Bronchial epithelial cell (primary cell): ENCODE results near the gene PAX5. TPM values are rescaled to one million over a fixed set of nuclear protein-coding genes. Genes with fewer than 3 reads are reported as not detected.

ENCODE experiments used
- DNase-seq: peaks from one replicate; pipeline ENCODE4 v3.0.0-alpha.2; 2010; ENCODE audit warnings: low read depth
- FAIRE-seq: peaks from 2 replicates; lab custom pipeline; 2011; peaks lifted over from hg19 to GRCh38; lab: Jason Lieb, UNC
- H3K27me3 ChIP-seq: 2 replicates; pipeline ENCODE4 v1.5.1; 2011; ENCODE audit warnings: low read length; ENCODE audit not compliant: control insufficient read depth, insufficient read depth
- H3K36me3 ChIP-seq: 2 replicates; pipeline ENCODE4 v1.5.1; 2011; ENCODE audit warnings: low read length; ENCODE audit not compliant: control insufficient read depth, insufficient read depth
- H3K4me3 ChIP-seq: 2 replicates; pipeline ENCODE4 v1.5.1; 2011; ENCODE audit warnings: mild to moderate bottlenecking, low read depth, low read length, control low read depth
- total RNA-seq: library from RNA; depleted of rRNA; stranded (reverse); fragments of >200 nt; gene quantifications from 2 replicates; pipeline ENCODE4 v1.2.1, GENCODE V29; 2014
- TF ChIP-seq, protein P1 (sequence below): IDR thresholded peaks from 2 replicates; pipeline ENCODE4 v1.5.1; 2011; ENCODE audit warnings: mild to moderate bottlenecking, moderate library complexity, low read length, control low read depth, inconsistent platforms; ENCODE audit not compliant: insufficient read depth, severe bottlenecking

The PAX5 gene
- total RNA-seq, 1 donor from 2014 or later = not detected

DNA sequence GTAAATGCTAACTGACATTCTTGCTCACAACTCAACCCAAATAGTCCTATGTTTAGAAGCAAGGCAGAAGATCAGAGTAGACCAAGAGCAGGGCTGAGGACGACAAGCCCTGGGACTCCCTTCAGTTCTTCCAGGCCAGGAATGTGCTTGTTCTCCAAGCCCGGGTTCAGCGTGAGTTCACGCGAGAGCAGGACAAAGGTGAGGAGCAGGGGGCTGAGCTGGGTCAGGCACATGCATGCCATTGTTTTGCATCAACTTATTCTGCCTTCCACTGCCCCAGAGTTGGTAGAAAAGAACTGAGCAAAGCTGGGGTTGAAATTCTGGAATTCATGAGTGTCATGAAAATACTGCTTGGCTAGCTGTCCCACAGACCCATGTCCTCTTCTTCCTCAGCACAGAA lies 206.5 kb downstream of the PAX5 start:
- no peak for FAIRE-seq
- H3K4me3 ChIP-seq = no peak overlapping the region
- H3K36me3 ChIP-seq = no peaks in the 10 kb centered on the region
- TF ChIP-seq, protein P1, sequence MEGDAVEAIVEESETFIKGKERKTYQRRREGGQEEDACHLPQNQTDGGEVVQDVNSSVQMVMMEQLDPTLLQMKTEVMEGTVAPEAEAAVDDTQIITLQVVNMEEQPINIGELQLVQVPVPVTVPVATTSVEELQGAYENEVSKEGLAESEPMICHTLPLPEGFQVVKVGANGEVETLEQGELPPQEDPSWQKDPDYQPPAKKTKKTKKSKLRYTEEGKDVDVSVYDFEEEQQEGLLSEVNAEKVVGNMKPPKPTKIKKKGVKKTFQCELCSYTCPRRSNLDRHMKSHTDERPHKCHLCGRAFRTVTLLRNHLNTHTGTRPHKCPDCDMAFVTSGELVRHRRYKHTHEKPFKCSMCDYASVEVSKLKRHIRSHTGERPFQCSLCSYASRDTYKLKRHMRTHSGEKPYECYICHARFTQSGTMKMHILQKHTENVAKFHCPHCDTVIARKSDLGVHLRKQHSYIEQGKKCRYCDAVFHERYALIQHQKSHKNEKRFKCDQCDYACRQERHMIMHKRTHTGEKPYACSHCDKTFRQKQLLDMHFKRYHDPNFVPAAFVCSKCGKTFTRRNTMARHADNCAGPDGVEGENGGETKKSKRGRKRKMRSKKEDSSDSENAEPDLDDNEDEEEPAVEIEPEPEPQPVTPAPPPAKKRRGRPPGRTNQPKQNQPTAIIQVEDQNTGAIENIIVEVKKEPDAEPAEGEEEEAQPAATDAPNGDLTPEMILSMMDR = no peak
- H3K27me3 ChIP-seq = peaks cover 4% of the 10 kb centered on the region
- no peak for DNase-seq

DNA sequence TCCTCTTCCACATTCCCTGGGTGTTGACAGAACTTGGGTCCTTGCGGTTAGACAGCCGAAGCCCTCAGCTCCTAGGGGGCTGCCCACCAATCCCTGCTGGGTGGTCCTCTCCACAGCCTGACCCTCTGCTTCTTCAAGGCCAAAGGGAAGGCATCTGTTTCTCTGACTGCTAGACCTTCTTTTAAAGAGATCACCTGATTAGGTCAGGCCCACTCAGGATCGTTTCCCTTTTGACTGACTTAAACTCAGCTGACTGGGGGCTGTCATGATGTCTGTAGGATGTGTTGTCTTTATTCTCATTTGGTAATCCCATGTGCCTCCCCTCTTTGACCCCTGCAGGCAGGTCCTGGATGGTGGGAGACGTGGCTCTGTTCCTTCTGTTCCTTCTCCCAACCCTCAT lies 207.5 kb downstream of the PAX5 start:
- FAIRE-seq (no peak), DNase-seq (no peak)
- Histone ChIP-seq H3K27me3 (peaks cover 4% of the 10 kb centered on the region), H3K36me3 (no peaks in the 10 kb centered on the region), H3K4me3 (no peak overlapping the region)
- TF ChIP-seq, protein P1 = no peak

DNA sequence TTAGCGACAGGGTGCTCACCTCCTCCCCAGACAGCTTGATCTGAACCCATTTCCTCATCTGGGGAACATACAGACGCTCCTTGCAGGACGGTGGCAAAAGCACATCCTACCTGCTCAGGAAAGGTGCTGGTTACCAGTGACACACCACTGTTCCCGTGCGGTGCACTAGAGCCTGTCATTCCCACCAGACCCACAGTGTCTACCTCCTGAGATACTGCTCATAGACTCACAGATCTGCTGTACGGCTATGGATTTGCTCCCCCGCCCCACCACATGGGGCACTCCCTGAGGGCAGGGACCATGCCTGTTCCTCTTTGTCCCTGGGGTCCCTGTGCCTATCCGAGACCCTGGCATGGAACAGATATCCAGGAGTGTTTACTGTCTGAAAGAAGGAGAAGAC lies 208.9 kb downstream of the PAX5 start:
- no peak for DNase-seq
- H3K27me3 ChIP-seq = peaks cover 6% of the 10 kb centered on the region
- TF ChIP-seq, protein P1 = no peak
- no peak for FAIRE-seq
- no peak overlapping the region for H3K4me3 ChIP-seq
- H3K36me3 ChIP-seq = no peaks in the 10 kb centered on the region

DNA sequence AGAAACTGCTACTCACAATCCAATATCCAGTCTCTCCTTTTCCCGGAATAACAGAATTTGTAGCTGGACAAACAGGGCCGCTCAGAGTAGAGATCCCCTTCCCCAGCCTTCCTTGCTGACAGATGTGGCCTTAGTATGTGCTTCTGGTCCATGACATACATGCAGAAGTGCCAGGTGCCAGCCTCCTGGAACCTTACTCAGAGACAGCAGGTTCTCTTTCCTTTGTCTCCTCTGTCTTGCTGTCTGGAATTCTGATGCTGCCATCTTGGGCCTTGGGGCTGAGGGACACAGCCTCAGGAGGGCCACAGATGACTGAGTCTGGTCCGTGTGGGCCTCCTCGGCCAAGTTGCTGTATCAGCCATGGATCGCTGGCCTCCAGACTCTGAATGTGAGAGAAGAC lies 210.1 kb downstream of the PAX5 start:
- Histone ChIP-seq H3K36me3 (no peaks in the 10 kb centered on the region), H3K4me3 (no peak overlapping the region), H3K27me3 (peaks cover 2% of the 10 kb centered on the region)
- TF ChIP-seq, protein P1 = no peak
- no peak for DNase-seq
- no peak for FAIRE-seq

DNA sequence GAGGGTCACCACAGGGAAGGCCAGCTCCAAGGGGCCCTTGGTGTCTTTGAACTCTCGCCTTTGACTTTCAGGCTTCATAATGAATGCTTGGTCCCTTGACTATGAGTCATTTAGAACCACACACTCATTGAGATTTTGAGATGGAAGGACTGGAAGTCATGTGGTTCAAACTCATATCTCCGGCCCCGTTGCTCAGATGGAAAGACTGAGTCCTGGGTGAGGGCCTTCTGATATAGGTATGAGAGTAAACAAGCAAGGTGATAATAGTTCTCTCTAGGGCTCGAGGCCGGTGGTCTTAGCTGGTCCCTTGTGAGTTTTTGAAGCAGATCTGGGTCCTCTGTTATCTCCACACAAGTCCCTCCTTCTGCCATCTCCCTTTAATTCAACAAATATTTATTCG lies 210.6 kb downstream of the PAX5 start:
- Histone ChIP-seq H3K36me3 (no peaks in the 10 kb centered on the region), H3K27me3 (peaks cover 5% of the 10 kb centered on the region), H3K4me3 (no peak overlapping the region)
- FAIRE-seq (no peak), DNase-seq (no peak)
- TF ChIP-seq, protein P1 = no peak

DNA sequence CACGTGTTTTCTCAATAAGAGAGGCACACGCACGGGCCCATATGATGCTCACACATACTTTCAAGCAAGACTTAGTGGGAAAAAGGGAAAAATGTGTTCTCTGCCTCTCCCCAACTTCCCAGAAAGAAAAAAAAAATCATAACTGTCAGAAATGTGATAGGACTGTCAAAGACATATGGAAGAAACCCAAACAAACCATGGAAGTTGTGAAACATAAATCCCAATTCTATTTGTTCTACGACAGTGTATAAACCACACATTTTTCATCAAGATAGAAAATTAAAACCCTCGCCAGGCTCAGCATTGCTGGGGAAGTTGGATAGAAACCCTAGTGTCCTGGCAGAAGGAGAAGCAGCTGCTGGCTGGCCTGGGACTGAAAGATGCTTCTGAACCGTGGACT lies 211.9 kb downstream of the PAX5 start:
- Histone ChIP-seq H3K27me3 (peaks cover 6% of the 10 kb centered on the region), H3K36me3 (no peaks in the 10 kb centered on the region), H3K4me3 (no peak overlapping the region)
- FAIRE-seq (no peak), DNase-seq (no peak)
- TF ChIP-seq, protein P1 = no peak
